ENCODE data around the gene SPEN.
"Not testable (repeated sequence)": the region's sequence is repeated elsewhere in the genome, so short reads cannot be mapped to it uniquely, and the experiment has no call there.

SPEN gene

DNA sequence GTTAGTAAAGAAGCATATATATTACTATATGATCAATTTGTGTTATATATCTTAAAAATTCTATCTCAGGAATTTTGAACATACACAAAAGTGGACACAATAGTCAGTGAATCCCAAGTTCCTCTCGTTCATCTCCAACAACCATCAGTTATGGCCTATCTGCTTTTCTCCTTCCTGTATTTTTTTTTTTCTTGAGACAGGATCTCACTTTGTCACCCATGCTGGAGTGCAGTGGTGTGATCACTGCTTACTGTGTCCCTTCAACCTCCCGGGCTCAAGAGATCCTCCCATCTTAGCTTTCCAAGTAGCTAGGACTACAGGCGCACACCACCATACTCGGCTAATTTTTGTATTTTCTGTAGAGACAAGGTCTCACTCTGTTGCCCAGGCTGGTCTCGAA lies 9.4 kb downstream of the SPEN start:
- DNase-seq, result no peak

DNA sequence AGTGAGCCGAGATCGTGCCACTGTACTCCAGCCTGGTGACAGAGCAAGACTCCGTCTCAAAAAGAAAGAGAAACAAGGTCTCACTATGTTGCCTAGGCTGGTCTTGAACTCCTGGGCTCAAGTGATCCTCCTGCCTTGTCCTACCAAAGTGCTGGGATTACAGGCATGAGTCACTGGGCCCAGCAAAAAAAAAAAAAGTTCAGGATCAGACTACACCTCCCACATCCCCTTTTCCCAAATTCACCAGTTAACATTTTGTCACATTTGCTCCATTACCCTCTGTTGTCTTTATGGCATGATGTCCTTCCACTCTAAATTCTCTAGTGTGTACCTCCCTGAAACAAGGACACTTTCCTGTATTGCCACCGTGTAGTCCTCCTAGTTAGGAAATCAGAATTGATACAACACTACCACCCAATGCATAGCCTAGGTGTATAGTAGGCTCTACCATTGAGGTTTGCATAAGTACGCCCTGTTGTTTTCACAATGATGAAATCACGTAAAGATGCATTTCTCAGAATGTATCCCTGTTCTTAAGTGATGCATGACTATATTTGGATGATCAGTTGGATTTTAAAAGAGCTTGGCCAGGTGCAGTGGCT lies 10.7 kb downstream of the SPEN start:
- no peak for DNase-seq

GRCh38 chr1:15858672-15859372 lies 11.3 kb downstream of the SPEN start:
- no peak for DNase-seq

DNA sequence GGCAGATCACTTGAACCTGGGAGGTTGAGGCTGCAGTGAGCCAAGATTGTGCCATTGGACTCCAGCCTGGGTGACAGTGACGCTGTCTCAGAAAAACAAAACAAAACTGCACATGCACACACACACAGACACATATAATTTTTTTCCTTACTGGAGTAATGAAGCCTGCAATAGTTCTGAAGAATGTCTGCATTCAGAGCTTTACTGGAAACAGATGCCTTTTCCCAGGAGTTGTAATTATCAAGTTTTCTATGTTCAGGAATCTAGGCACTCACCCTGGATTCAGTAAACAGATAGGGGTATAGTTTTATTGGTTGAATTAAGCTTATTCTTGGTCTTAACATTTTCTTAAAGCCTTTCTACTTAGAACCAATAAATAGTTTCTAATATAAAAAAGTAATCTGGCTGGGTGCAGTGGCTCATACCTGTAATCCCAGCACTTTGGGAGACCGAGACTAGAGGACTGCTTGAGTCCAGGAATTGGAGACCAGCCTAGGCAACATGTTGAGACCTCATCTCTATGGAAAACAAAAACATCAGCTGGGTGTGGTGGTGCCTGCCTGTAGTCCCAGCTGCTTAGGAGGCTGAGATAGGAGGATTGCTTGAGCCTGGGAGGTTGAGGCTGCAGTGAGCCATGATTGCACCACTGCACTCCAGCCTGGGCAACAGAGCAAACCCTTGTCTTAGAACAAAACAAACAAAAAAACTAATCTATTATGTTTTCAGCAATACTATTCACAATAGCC lies 15.8 kb downstream of the SPEN start:
- DNase-seq, result no peak

GRCh38 chr1:15866721-15867201 lies 19.3 kb downstream of the SPEN start:
- DNase-seq, result no peak

- no peak for DNase-seq
Measured at GRCh38 chr1:15867288-15867687, 19.8 kb downstream of the SPEN start.

DNA sequence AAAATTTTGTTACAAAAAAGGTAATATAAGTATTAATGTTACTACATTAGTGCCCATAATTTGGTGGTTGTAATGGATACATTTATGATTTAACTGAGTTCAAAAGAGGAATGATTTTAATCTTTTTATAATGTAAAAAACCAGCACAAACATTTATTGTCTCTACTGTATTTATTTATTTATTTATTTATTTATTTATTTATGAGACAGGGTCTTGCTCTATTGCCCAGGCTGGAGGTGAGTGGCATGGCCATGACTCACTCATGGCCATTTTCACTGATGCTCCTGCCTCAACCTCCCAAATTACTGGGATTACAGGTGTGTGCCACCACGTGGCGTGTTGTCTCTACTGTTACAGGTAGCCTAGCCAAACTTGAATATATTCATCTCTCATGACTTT lies 21.9 kb downstream of the SPEN start:
- no peak for DNase-seq

DNA sequence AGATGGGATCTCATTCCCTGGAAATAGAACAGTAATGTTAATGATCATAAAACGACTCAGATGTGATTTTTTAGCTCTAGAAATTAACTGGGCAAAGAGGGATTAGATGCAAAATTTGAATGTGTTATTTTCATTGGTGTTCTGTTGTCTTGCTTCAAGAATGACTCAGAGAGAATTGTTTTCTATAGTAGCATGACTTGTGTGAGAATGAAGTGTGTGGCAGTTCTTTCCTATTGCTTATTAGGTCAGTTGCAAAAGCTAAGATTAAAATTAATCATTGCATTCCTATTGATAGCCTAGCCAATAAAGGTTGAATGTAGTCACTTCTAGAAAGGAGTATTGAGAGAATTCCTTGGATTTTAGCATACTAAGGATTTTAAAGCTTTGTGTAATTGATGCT lies 22.9 kb downstream of the SPEN start:
- no peak for DNase-seq

DNA sequence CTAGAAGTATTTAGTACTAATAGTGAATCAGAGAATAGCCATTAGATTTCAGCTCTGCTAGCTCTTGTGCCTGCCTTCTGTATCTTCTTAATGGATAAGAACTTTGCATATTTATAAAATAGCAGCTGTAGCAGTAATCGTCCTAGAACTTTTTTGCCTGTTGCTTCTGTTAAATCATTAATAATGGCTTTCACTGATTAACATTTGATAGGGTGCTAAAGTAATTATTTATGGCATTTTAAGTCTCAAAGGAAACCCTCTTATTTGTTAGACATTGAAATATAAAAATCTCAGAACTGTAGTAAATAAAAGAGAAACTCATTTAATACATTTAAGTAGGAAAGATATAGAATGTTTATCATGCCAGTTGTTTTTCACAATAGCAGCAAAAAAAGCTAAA lies 27.0 kb downstream of the SPEN start:
- no peak for DNase-seq

GRCh38 chr1:15876357-15877055 lies 29.0 kb downstream of the SPEN start:
- DNase-seq, result no peak

DNA sequence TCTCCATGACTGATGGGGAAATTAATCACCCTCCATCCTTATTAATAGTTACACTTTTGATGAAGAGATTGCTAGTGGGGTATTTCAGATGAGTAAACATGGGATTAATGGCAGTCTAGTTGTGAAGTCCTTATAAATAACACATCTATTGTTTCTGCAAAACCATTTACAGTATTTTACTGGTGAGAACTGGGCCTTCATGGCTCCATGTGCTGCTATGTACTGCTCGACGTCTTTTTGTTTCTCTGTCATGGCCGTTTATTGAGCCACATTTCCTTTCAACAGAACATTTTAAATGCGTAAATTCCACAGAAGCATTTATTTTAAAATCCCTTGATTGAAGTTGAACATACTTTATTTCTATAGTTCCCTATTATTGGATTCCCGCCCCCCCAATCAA lies 34.5 kb downstream of the SPEN start:
- DNase-seq, result no peak

DNA sequence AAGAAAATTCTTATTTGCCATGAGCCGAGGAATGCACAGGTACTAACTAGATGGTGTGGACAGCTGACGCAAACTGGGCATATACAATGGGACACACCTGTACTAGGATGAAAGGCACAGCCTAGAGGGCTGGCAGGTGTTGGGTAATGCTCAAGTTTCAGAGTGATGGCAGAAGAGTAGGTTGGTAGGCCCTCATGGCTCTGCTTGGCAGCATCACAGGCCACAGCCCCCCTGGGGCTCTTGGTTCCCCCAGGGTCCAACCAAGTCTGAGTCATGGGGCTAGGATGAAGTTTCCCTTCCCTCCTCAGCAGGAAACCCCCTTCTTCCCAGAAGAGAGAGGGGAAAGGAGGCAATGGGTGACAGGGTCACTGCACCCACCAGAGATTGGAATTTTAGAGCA lies 35.2 kb downstream of the SPEN start:
- no peak for DNase-seq

DNA sequence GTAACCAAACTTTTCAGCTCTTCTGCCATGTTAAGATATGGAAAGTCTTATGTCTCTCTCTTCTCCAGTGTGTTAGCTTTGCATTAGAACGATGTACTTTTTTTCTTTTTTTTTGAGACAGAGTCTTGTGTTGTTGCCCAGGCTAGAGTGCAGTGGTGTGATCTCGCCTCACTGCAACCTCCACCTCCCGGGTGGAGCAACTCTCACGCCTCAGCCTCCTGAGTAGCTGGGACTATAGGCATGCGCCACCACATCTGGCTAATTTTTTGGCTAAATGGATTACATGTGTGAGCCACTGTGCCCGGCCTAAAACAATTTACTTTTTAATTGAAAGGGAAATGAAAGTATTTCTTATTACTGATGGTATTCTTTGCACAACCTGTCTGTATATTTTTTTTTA lies 35.8 kb downstream of the SPEN start:
- no peak for DNase-seq

GRCh38 chr1:15884477-15884876 lies 37.0 kb downstream of the SPEN start:
- no peak for DNase-seq

DNA sequence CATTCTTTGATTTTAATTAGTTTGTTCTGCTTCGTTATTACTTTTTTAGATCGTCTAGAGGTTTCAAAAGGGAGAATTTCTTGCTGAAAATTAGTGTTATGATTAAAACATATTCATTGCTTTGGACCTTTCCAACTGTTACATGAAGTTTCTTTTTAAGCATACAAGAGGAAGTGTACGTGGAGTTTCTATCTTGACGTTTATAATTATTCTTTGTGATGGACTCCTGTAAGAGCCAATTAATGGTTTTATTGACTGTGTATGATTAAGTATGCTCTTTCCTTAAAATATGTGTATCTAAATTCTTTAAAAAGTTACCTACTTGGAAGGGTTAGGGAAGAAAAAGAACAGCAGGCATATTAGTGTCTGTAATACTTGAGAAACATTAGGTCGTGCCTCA lies 37.8 kb downstream of the SPEN start:
- no peak for DNase-seq

GRCh38 chr1:15885701-15886610 lies 38.4 kb downstream of the SPEN start:
- no peak for DNase-seq

- DNase-seq, result no peak
Measured at GRCh38 chr1:15886611-15887167, 39.2 kb downstream of the SPEN start.

- DNase-seq, result not testable (repeated sequence)
Measured at GRCh38 chr1:15892857-15893599, 45.5 kb downstream of the SPEN start.

- DNase-seq, result no peak
Measured at GRCh38 chr1:15895233-15895632, 47.7 kb downstream of the SPEN start.

DNA sequence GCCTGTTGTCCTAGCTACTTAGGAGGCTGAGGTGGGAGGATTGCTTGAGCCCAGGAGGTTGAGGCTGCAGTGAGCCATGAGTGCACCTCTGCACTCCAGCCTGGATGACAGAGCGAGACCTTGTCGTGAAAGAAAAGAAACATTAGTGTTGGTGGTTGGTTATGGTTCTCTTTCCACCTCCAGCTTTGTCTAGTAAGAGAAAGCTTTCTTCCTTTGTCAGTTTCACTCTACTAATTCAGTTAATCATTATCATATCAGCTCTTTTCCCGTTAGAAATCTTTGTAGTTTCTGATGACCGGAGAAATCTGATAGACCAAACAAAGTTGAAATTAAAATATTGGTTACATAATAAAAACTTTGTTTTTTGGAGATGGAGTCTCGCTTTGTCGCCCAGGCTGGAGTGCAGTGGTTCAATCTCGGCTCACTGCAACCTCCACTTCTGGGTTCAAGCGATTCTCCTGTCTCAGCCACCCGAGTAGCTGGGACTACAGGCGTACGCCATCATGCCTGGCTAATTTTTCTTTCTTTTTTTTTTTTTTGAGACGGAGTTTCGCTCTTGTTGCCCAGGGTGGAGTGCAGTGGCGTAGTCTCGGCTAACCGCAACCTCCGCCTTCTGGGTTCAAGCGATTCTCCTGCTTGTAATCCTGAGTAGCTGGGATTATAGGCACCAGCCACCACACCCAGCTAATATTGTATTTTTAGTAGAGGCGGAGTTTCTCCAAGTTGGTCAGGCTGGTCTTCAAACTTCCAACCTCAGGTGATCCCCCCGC lies 49.5 kb downstream of the SPEN start:
- DNase-seq, result not testable (repeated sequence)
